H1 (cell line): ENCODE data around the gene PHLDA1. TPM values are rescaled to one million over a fixed set of nuclear protein-coding genes. Genes with fewer than 3 reads are reported as not detected.

Experiments
- CTCF ChIA-PET: fragments of 300-600 bp; sonication (Branson Sonifier 250); formaldehyde crosslinking; loops from one replicate; lab custom pipeline; 2021; ENCODE audit not compliant: partially characterized antibody; lab: Charles Lee
- POLR2A ChIA-PET: fragments of 300-600 bp; sonication (Branson Sonifier 250); formaldehyde crosslinking; loops from one replicate; lab custom pipeline; 2021; ENCODE audit warnings: inconsistent platforms; ENCODE audit not compliant: partially characterized antibody; lab: Charles Lee
- DNase-seq, 2 experiments: peaks; one replicate each; pipeline versions ENCODE4 v3.0.0 to v3.0.0-alpha.2; 2010 to 2022; ENCODE audit warnings: low spot score in 2 of 2, low read depth in 1 of 2, mixed read lengths in 1 of 2
- FAIRE-seq: peaks from 2 replicates; lab custom pipeline; 2011; peaks lifted over from hg19 to GRCh38; lab: Jason Lieb, UNC
- H2AFZ ChIP-seq: 2 replicates; pipeline ENCODE4 v1.8.1; 2012; ENCODE audit warnings: low read length, inconsistent platforms
- H2AK5ac ChIP-seq: 2 replicates; pipeline ENCODE4 v1.6.1; 2013; ENCODE audit warnings: low read depth, low read length
- H2BK120ac ChIP-seq: replicated peaks from 2 replicates; pipeline ENCODE3; 2013; ENCODE audit warnings: low read depth, low read length, inconsistent platforms
- H2BK12ac ChIP-seq: 2 replicates; pipeline ENCODE4 v1.6.1; 2013; ENCODE audit warnings: low read depth, low read length
- H2BK15ac ChIP-seq: 2 replicates; pipeline ENCODE4 v1.6.1; 2013; ENCODE audit warnings: low read length
- H2BK20ac ChIP-seq: 2 replicates; pipeline ENCODE4 v1.6.1; 2013; ENCODE audit warnings: low read length
- H2BK5ac ChIP-seq: 2 replicates; pipeline ENCODE4 v1.6.1; 2013; ENCODE audit warnings: low read depth, low read length
- H3K14ac ChIP-seq: 2 replicates; pipeline ENCODE4 v1.6.1; 2013; ENCODE audit warnings: inconsistent platforms; ENCODE audit not compliant: insufficient read length
- H3K18ac ChIP-seq: 2 replicates; pipeline ENCODE4 v1.6.1; 2013; ENCODE audit warnings: low read length; ENCODE audit errors: extremely low read depth
- H3K23ac ChIP-seq: 2 replicates; pipeline ENCODE4 v1.6.1; 2013; ENCODE audit warnings: inconsistent platforms; ENCODE audit not compliant: insufficient read length
- H3K23me2 ChIP-seq: 2 replicates; pipeline ENCODE4 v1.6.1; 2013; ENCODE audit warnings: low read depth, low read length
- H3K27ac ChIP-seq: 2 replicates; pipeline ENCODE4 v1.6.1; 2011; ENCODE audit warnings: low read depth, low read length, inconsistent platforms
- H3K27me3 ChIP-seq, 4 experiments: replicated peaks in 1 of 4; 1 replicate in 1 of 4; 2 replicates in 3 of 4; pipeline versions ENCODE4 v1.6.1 to v1.8.1; 2011 to 2013; ENCODE audit warnings: low read length in 3 of 4, mild to moderate bottlenecking in 3 of 4, inconsistent platforms in 2 of 4, mixed read lengths in 2 of 4, moderate library complexity in 1 of 4; ENCODE audit not compliant: control insufficient read depth in 3 of 4, insufficient read depth in 3 of 4; ENCODE audit errors: extremely low read depth in 1 of 4
- H3K36me3 ChIP-seq, 4 experiments: 2 replicates each; pipeline versions ENCODE4 v1.6.1 to v1.8.1; 2011 to 2013; ENCODE audit warnings: mild to moderate bottlenecking in 4 of 4, low read length in 3 of 4, moderate library complexity in 2 of 4, control low read depth in 1 of 4, inconsistent platforms in 1 of 4; ENCODE audit not compliant: insufficient read depth in 4 of 4, control insufficient read depth in 2 of 4
- H3K4ac ChIP-seq: replicated peaks from 2 replicates; pipeline ENCODE3; 2013; ENCODE audit warnings: low read length, low read depth, mixed read lengths, inconsistent platforms; ENCODE audit not compliant: insufficient read length
- H3K4me1 ChIP-seq, 4 experiments: replicated peaks in 1 of 4; 1 replicate in 1 of 4; 2 replicates in 3 of 4; pipeline versions ENCODE4 v1.6.1 to v1.8.1; 2011 to 2013; ENCODE audit warnings: low read length in 3 of 4, inconsistent platforms in 2 of 4, mixed read lengths in 1 of 4; ENCODE audit not compliant: insufficient read depth in 4 of 4, control insufficient read depth in 3 of 4
- H3K4me2 ChIP-seq, 2 experiments: 2 replicates each; pipeline versions ENCODE4 v1.6.1 to v1.8.1; 2011 to 2013; ENCODE audit warnings: low read depth in 2 of 2, low read length in 2 of 2, control low read depth in 1 of 2, inconsistent platforms in 1 of 2, mild to moderate bottlenecking in 1 of 2; ENCODE audit not compliant: insufficient read depth in 1 of 2
- H3K4me3 ChIP-seq, 4 experiments: fragments of 200-600, 300-600 bp in 1 of 4; sonication (generic), shearing (Covaris generic), sonication (Bioruptor Twin) in 1 of 4; 2 replicates each; pipeline versions ENCODE4 v1.5.1 to v1.8.1; 2011 to 2016; ENCODE audit warnings: low read length in 4 of 4, low read depth in 3 of 4, control low read depth in 2 of 4, inconsistent platforms in 2 of 4, mild to moderate bottlenecking in 2 of 4, mixed read lengths in 1 of 4, moderate library complexity in 1 of 4; ENCODE audit not compliant: insufficient read depth in 2 of 4; ENCODE audit errors: extremely low read depth in 1 of 4
- H3K56ac ChIP-seq: replicated peaks from 2 replicates; pipeline ENCODE3; 2013; ENCODE audit warnings: low read depth, mild to moderate bottlenecking, mixed read lengths, low read length, inconsistent platforms; ENCODE audit not compliant: insufficient read length
- H3K79me1 ChIP-seq: 2 replicates; pipeline ENCODE4 v1.6.1; 2013; ENCODE audit warnings: low read depth, low read length, control low read depth
- H3K79me2 ChIP-seq, 2 experiments: 2 replicates each; pipeline versions ENCODE4 v1.6.1 to v1.8.1; 2012 to 2013; ENCODE audit warnings: low read length in 2 of 2, mild to moderate bottlenecking in 2 of 2, inconsistent platforms in 1 of 2; ENCODE audit not compliant: insufficient read depth in 2 of 2, control insufficient read depth in 1 of 2
- H3K9ac ChIP-seq, 4 experiments: replicated peaks in 1 of 4; 1 replicate in 1 of 4; 2 replicates in 3 of 4; pipeline versions ENCODE4 v1.6.1 to v1.8.1; 2011 to 2013; ENCODE audit warnings: low read depth in 3 of 4, low read length in 3 of 4, control low read depth in 2 of 4, mild to moderate bottlenecking in 2 of 4, moderate library complexity in 2 of 4, inconsistent platforms in 1 of 4; ENCODE audit errors: extremely low read depth in 1 of 4
- H3K9me3 ChIP-seq, 2 experiments: 2 replicates each; pipeline versions ENCODE4 v1.6.1 to v1.8.1; 2012 to 2013; ENCODE audit warnings: mild to moderate bottlenecking in 2 of 2, moderate library complexity in 2 of 2, control low read depth in 1 of 2, inconsistent platforms in 1 of 2, low read depth in 1 of 2, low read length in 1 of 2, mixed read lengths in 1 of 2; ENCODE audit not compliant: insufficient read depth in 2 of 2
- H4K20me1 ChIP-seq, 2 experiments: replicated peaks in 1 of 2; 2 replicates each; pipeline versions ENCODE3 to v1.8.1; 2011 to 2013; ENCODE audit warnings: inconsistent platforms in 2 of 2, low read length in 2 of 2, mild to moderate bottlenecking in 1 of 2; ENCODE audit not compliant: insufficient read depth in 2 of 2, control insufficient read depth in 1 of 2
- H4K5ac ChIP-seq: 2 replicates; pipeline ENCODE4 v1.6.1; 2013; ENCODE audit warnings: low read length, low read depth, mixed read lengths, inconsistent platforms; ENCODE audit not compliant: insufficient read length
- H4K8ac ChIP-seq: 2 replicates; pipeline ENCODE4 v1.8.0; 2013; ENCODE audit warnings: mild to moderate bottlenecking, moderate library complexity, low read length, inconsistent platforms; ENCODE audit not compliant: insufficient read depth; ENCODE audit errors: extremely low read depth
- H4K91ac ChIP-seq: replicated peaks from 2 replicates; pipeline ENCODE3; 2013; ENCODE audit warnings: low read length, mixed read lengths, inconsistent platforms; ENCODE audit not compliant: insufficient read length
- BACH1 ChIP-seq: IDR thresholded peaks from 2 replicates; pipeline ENCODE4 v1.6.1; 2012; ENCODE audit warnings: low read length, improper control_type of control experiment
- CBX5 ChIP-seq: fragments of 300-800, 300-1000 bp; sonication (generic); IDR thresholded peaks from 2 replicates; pipeline ENCODE4 v1.7.1; 2016; ENCODE audit warnings: antibody characterized with exemption, low read length, low read depth
- CBX8 ChIP-seq: fragments of 300-800, 300-1000 bp; sonication (generic); IDR thresholded peaks from 2 replicates; pipeline ENCODE4 v1.7.1; 2016; ENCODE audit warnings: low read depth, low read length, borderline replicate concordance
- CTBP2 ChIP-seq: IDR thresholded peaks from 2 replicates; pipeline ENCODE4 v1.7.0; 2011; ENCODE audit warnings: borderline replicate concordance, mild to moderate bottlenecking, moderate library complexity, mixed read lengths, low read length; ENCODE audit not compliant: insufficient read depth, insufficient read length
- HDAC2 ChIP-seq, 2 experiments: fragments of 300-600 bp in 1 of 2; sonication (generic) in 1 of 2; IDR thresholded peaks; 2 replicates each; pipeline ENCODE4 v1.6.1; 2011 to 2012; ENCODE audit warnings: low read depth in 2 of 2, low read length in 2 of 2, mild to moderate bottlenecking in 2 of 2, moderate library complexity in 2 of 2, borderline replicate concordance in 1 of 2, inconsistent platforms in 1 of 2
- JUND ChIP-seq: IDR thresholded peaks from 2 replicates; pipeline ENCODE4 v1.6.1; 2011; ENCODE audit warnings: mild to moderate bottlenecking, improper control_type of control experiment, low read length
- NANOG ChIP-seq: IDR thresholded peaks from 2 replicates; pipeline ENCODE4 v1.6.1; 2011; ENCODE audit warnings: low read length, low read depth, mild to moderate bottlenecking, inconsistent platforms; ENCODE audit not compliant: insufficient read depth, poor library complexity, severe bottlenecking
- NRF1 ChIP-seq: IDR thresholded peaks from 2 replicates; pipeline ENCODE4 v1.6.1; 2011; ENCODE audit warnings: mild to moderate bottlenecking, low read depth, low read length, improper control_type of control experiment
- RNF2 ChIP-seq: fragments of 200-900, 300-1000 bp; sonication (generic); IDR thresholded peaks from 2 replicates; pipeline ENCODE4 v1.7.1; 2016; ENCODE audit warnings: borderline replicate concordance, low read depth, mild to moderate bottlenecking, antibody characterized with exemption, low read length; ENCODE audit not compliant: poor library complexity, severe bottlenecking; ENCODE audit errors: missing control alignments
- SIN3A ChIP-seq, 2 experiments: IDR thresholded peaks in 1 of 2; conservative IDR thresholded peaks in 1 of 2; 2 replicates each; pipeline ENCODE4 v1.6.1; 2011 to 2012; ENCODE audit warnings: low read length in 2 of 2, improper control_type of control experiment in 1 of 2, low read depth in 1 of 2, mild to moderate bottlenecking in 1 of 2
- SIRT6 ChIP-seq: IDR thresholded peaks from one replicate; pipeline ENCODE4 v1.7.1; 2012; ENCODE audit warnings: low read length, inconsistent platforms
- SIX5 ChIP-seq: IDR thresholded peaks from 2 replicates; pipeline ENCODE4 v1.6.1; 2011; ENCODE audit warnings: mild to moderate bottlenecking, low read depth, low read length
- SRF ChIP-seq: IDR thresholded peaks from 2 replicates; pipeline ENCODE4 v1.6.1; 2011; ENCODE audit warnings: mild to moderate bottlenecking, low read depth, low read length, moderate library complexity
- WGBS, 2 experiments: shearing (Covaris generic) in 1 of 2; methylation state at CpG; one replicate each; pipeline versions ENCODE4 v1.1.6 to v1.1.7; 2013 to 2015; ENCODE audit warnings: low lambda C conversion rate in 2 of 2, mixed read lengths in 2 of 2, inconsistent platforms in 1 of 2, low coverage in 1 of 2, missing lambda C conversion rate in 1 of 2; ENCODE audit not compliant: insufficient replicate concordance in 2 of 2, insufficient coverage in 1 of 2, insufficient read length in 1 of 2; ENCODE audit errors: extremely low coverage in 1 of 2, missing lambda C conversion rate in 1 of 2; 5-methylcytosine and 5-hydroxymethylcytosine counted together
- polyA plus RNA-seq, 7 experiments: library from polyadenylated mRNA; depleted of rRNA in 3 of 7; stranded (reverse) in 5 of 7; unstranded in 2 of 7; fragments of >200 nt in 5 of 7; fragments of 200-250 nt in 2 of 7; gene quantifications; 1 replicate in 5 of 7; 2 replicates in 1 of 7; 4 replicates in 1 of 7; pipeline versions ENCODE4 v1.2.1 to v1.2.3, GENCODE V29; 2011 to 2013; ENCODE audit warnings: missing spikeins in 2 of 7, mixed read lengths in 2 of 7
- total RNA-seq: library from RNA; stranded (reverse); fragmentation: NEBNext Ultra II Directional; extraction: Animal tissue kit (Norgen Biotek cat#: 25700); gene quantifications from 2 replicates; pipeline ENCODE4 v1.2.1, GENCODE V29; 2021

The PHLDA1 gene
- total and polyA plus RNA-seq, 2 of the 8 experiments (the other 6 are each of a cell fraction or from before 2014, with no cell fraction given), result 18.9 to 19.4 TPM

- Histone ChIP-seq H2AFZ (no peak overlapping the region), H3K23me2 (no peaks in the 10 kb centered on the region), H4K91ac (no peak overlapping the region), H3K4ac (no peak overlapping the region), H3K79me2 (no peaks in the 10 kb centered on the region), H3K56ac (no peak overlapping the region), H3K23ac (no peak overlapping the region), H4K20me1 (no peaks in the 10 kb centered on the region), H4K8ac (no peak overlapping the region), H3K4me2 (no peak overlapping the region), H2BK5ac (no peak overlapping the region), H3K36me3 (no peaks in the 10 kb centered on the region), H2BK20ac (no peak overlapping the region; the same call in 1 of the 2 replicates), H3K27me3 (no peaks in the 10 kb centered on the region), H3K9ac (no peak overlapping the region), H4K5ac (no peak overlapping the region), H3K4me3 (no peak overlapping the region), H3K4me1 (peaks cover 5 to 15% (median 10%) of the 10 kb centered on the region in 4 experiments; a peak in 6 of 7 replicates), H3K9me3 (no peaks in the 10 kb centered on the region), H3K14ac (no peak overlapping the region), H3K18ac (no peak overlapping the region), H2BK15ac (no peak overlapping the region), H3K27ac (no peak overlapping the region), H2BK120ac (no peak overlapping the region), H2BK12ac (no peak overlapping the region), H3K79me1 (no peaks in the 10 kb centered on the region), H2AK5ac (no peak overlapping the region)
- CTCF ChIA-PET, result interaction anchor here (0.6 to 2.0 kb wide), 4 partner anchors 14 to 448 kb away, joined by 3 to 6 read pairs (median 3); no protein-coding TSS in a partner anchor
- DNase-seq (no peak), FAIRE-seq (no peak)
- 96% methylated on average over 2 of the region's 2 CpGs; no CpG with 5 or more reads in 1 of the 2 experiments for WGBS, 2 experiments
- POLR2A ChIA-PET, result interaction anchor here (1.1 to 1.2 kb wide), 2 partner anchors 14 to 17 kb away, joined by 3 to 4 read pairs; no protein-coding TSS in a partner anchor
- TF ChIP-seq NRF1, result no peak
- TF ChIP-seq RNF2, result no peak
- TF ChIP-seq HDAC2 (IDR thresholded peaks at IDR 0.05; ENCODE audit: borderline replicate concordance in 1 of 2, low read depth in 2 of 2, low read length in 2 of 2), result no peak
- no peak for TF ChIP-seq SIX5
- no peak for TF ChIP-seq CTBP2
- no peak for TF ChIP-seq CBX5
- no peak for TF ChIP-seq SIN3A (conservative IDR thresholded peaks at IDR 0.05 in 1 of 2, IDR thresholded peaks at IDR 0.05 in 1 of 2; ENCODE audit: low read depth in 1 of 2, low read length in 2 of 2)
- TF ChIP-seq BACH1, result no peak
- no peak for TF ChIP-seq NANOG
- no peak for TF ChIP-seq CBX8
- TF ChIP-seq SIRT6, result no peak
- TF ChIP-seq JUND, result no peak
- TF ChIP-seq SRF, result no peak
Measured at GRCh38 chr12:75975702-75976101, 55.9 kb downstream of the PHLDA1 start.
